LoVo (cell line): Measurements from ENCODE around the gene PTPRC.

Experiments used
- DNase-seq: peaks from one replicate; pipeline ENCODE4 v3.0.0-alpha.2; 2016; ENCODE audit warnings: low spot score

The PTPRC gene

DNA sequence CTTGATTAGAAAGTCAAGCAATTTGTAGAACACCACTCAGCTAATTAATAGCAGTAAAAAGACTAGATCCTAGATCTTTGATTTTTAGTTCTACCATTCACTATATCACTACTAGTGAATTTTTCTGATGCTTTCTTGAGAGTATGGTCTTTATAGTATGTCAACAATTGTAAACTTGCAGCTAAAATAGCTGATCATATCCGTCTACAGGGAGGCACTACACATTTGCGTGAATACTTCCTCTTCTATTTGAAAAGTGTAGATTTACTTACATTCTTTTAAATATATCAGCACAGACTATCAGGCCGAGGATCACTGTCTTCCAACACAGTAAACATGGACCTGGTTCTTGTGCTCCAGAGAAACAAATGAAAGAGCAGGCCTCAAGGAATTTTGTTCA, 18.6 kb upstream of the PTPRC start:
- DNase-seq = no peak

DNA sequence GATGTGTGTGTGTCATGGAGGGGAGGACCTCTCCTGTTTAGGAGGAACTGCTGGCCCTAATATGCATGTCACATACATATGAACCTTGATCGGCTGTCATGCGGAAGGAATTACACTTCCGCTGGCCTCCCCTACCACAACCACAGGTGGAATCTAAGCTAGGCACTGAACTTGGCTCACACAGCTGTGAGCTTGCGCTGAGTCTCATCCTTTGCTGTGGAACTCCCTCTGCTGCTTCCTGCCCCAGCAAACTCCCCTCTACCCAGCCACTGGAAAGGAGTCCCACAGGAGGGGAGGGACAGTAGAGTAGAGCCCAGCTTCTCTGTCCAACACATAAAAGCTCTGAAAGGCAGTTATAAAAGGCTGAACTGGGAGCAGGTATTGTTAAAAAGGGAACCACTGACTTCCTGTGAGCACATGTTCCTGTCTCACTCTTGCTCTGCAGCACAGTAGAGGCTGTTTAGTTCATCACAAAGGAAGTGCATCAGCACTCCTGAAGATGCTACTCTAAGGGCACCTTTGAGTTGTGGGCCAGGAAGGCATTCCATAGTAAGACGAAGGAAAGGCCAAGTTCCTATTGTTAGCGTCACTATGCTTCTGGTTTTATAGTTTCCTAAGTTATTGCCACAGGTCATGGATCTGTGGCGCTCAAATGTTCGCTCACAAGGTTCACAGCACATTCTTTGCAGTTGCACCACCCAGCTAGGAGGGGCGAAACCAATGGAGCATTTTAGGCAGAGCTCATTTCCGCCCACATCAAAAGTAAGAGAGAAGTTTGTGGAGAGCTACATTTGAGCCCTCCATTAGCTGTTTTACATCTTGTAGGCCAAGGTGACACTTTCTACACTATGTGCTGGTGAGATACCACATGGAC, 17.7 kb upstream of the PTPRC start:
- DNase-seq = no peak

DNA sequence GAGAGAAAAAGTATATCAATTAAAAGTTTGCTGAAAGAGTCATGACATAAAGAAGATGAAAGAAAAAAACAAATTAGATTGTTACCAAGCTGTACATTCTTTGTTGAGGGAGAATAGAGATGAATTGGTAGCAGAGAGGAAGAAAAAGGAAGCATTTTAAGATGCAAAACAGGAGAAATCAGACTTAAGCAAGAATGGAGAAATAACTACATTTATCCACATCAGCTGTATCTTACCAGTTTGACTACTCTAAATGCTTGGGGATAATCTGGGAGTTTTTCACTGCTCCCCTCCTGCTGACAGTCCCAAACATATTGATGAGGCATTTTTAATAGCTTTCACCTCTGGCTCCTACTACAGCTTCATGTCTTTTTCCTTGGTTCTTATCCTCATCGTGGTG, 16.8 kb upstream of the PTPRC start:
- no peak for DNase-seq

DNA sequence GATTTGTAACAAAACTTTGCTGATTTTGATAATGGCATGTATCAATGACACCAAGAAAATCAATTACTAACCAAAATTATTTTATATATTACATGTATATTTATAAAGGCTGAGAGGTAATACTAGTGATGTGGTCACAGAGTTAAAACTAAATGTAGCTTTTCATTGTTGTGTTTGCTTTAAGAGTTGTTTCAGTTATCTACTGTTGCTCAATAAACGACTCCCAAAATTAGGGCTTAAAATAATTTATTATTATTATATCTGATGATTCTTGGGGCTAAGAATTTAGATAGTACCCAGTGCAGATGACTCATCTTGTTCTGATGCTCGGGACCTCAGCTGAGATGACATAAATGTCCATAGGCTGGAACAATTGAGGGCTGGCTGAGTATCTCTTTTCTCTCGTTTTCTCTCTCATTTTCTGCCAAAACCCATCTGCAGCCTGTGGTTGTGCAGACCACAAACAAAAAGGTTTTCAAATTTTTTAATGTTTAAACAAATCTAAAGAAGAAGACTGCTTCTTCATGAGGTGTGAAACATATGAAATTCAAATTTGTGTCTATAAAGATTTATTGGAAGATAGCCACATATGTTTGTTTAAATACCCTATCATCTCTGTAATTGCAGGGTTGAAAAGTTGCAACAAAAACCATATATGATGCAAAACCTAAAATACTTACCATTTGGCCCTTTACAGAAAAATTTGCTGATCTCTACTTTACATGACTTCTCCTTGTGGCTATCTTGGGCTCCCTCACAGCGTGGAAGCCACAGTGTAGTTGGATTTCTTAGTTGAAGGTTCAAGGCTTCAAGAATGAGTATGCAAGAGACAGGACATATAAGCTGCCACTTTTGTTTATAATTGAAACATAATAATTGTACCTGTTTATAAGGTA, 14.8 kb upstream of the PTPRC start:
- no peak for DNase-seq

DNA sequence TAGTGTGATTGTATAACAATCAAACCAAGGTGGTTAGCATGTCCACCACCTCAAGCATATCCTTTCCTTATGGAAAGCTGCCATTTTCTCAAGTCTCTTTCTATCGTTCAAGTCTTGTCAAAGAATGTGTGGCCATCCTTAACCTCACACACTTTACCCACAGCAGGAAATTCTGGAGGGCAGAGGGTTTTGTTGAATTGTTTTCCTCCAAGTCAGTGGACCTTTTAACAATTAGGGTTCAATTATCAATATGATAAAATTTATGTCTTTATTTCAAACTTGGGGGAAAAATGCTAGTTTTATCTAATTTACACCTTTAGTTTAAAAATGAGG, 14.2 kb upstream of the PTPRC start:
- no peak for DNase-seq

DNA sequence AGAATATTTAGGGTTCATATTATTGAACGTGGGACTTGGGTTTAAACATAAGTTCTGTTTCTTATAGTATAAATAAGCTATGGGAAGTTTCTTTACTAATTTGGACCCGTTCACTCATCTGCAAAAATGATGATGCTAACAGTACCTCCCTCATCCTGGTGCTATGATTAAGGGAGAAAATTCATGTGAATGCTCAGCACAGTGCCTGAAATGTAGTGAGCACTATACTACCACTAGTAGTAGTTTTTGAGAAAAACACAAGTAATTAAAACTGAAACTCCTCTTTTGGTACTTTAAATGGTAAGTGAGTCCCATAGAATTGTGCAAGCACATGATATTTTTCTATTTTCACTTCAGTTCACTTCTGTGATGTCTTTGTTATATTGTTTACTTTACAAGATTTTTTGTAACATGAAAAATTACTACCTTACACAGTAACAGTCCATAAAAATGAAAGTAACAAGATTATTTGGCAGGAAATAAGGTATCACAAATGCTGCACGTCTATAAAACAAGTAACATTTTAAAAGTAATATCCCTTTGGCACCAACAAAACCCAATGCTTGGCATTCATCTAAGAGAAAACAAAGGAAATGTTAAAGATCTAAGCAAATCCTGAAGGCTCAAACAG, 11.3 kb upstream of the PTPRC start:
- DNase-seq = no peak

DNA sequence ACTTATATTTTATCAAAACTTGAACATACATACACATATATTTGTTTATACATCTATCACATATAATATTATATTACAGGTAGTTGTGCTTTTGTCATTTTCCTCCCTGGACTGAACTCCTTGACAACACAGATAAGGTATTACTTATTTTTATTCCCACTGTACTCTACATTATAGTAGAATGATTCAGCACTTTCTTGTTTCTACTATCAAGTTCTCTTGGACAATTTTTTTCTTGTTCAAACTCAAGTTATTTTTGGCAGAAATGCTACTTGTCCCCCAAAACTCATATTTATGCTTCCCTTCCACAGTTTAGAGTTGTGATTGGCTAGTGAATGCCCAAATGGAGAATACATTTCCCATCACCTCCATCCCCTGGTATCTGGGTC, 10.8 kb upstream of the PTPRC start:
- DNase-seq = no peak

DNA sequence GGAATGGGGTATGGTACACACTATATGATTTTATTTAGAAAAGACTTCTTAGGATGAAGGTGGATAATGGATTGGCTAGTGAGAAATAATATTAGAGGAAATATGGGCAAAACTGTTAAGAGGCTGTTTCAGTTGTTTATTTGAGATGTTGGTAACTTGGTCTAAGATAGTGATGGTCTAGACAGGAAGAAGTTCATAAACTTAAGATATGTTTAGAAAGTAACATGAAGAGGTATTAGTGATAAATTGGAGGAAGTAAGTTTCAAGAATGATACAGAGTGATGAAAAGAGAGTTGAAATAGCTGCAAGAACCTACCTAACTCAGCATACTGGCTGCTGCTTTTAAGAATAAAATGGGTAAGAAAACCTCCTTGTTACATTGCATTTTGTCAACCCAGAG, 9.2 kb upstream of the PTPRC start:
- no peak for DNase-seq

DNA sequence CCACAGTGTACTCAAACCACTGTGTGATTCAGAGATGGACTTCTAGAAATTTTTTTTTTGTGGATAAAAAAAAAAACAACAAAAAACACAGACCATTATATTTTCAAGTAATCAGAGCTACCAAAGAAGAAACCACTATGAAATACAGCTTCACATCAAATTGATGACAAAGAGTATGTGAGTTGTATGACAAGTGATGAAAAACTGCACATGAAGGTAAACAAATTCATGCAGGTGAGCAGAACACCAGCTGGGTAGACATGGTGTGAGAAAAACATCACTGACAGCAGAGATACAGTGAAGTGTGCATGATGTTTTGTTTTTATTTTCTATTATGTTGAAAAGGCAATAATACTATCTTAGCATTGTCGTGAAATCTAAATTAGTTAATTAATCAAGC, 8.0 kb upstream of the PTPRC start:
- no peak for DNase-seq

DNA sequence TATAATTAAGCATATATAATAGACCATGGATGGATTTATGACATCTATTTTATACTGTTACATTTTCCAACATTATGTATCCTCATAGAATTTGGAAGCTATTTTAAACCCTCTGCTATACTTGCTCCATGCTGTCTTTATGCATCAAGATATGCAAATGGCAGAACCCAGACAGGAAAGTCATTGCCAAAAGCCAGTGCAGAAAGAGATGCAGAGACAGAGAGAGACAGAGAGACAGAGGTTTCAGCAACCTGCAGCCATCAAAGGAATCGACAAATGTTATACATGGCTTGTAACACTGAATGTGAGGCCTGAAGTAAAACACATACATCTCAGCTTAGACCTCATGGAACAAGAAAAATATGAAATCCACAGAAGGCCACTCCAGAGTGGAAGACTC, 7.5 kb upstream of the PTPRC start:
- no peak for DNase-seq

DNA sequence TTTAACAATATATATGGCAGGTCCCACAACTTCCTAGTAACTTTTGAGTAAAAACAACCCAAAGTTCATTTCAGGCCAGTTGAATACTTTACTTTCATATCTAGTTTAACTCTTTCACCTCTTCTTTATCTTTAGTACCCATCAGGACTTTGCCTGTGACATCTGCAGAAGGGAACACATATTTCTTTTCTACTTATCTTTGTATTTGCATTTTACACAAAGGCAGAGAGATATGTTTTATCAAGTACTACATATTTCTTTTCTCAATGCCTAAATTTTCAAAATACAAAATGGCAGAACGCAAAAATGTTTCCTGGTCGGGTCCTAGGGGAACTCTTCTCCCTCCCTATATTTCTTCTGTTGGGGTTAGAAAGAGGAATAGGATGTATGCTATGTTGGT, 6.8 kb upstream of the PTPRC start:
- no peak for DNase-seq

DNA sequence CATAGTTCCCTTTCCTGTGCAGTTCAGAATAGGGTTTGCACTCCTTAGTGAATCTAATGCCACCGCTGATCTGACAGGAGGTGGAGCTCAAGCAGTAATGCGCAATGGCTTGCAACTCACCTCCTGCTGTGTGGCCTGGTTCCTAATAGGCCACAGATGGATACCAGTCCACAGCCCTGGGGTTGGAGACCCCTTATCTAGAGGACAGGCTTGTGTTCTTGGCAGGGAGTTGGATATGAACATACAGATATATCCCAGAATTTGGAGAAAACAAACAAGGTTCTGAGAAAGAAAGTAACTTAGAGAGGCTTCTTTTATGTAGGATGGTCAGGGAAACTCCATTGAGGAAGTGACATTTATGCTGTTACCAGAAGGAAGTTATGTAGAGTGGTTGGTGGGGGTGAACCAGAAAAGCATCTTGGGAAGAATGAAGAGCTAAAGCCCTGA, 5.1 kb upstream of the PTPRC start:
- DNase-seq = no peak

DNA sequence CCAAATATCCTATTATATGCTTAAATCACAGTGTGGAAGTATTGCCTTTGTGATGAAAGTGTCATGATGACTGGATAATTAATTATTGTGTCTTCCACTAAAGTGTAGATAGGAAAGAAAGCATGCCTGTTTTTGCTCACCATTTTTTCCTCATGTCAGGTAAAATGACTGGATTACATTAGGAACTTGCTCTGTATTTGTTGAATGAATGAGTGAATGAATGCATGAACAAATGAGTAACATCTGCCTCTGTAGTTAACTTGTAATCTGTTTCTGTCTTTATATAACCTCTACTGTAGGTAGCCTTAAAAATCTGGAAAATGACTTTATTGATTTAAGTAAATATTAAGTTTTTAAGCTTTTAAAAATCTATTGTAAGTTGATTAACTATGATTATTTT, 2.9 kb upstream of the PTPRC start:
- DNase-seq = no peak

DNA sequence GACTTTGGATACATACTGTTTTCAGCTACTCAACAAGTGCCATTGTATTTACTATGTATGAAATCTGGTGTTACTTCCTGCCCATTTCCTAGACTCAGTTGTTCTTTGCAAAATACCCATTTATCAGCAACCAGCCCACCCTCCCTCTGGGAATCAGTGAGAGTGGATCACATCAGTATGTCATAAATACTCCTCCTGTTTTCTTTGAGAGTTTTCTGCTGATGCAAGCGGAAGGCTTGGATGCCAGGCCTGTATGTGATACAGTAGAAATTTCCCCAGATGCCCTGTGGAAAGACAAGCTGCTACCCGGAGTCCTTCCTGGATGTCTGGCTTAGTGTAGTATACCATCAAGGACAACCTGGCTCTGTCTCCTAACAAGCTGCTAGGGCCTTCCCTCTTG, 2.4 kb upstream of the PTPRC start:
- DNase-seq = no peak

DNA sequence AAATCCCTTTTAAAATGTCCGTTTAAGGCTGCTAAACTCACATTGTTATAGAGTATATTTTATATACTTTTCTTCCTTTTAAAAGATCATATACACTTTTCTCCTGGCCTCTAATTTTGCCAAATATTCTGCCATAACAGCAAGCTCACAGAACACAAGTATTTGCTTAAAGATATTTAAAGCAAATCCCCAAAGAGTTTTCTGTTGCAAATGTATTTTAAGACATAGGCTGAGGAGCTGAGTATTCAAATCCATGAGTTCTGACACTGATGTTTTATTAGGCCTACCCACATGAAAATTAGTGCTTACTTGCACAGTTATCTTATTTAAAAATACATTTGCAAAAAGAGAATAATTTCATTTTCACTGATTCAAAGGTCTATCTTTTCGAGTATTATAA, 1.7 kb upstream of the PTPRC start:
- no peak for DNase-seq

DNA sequence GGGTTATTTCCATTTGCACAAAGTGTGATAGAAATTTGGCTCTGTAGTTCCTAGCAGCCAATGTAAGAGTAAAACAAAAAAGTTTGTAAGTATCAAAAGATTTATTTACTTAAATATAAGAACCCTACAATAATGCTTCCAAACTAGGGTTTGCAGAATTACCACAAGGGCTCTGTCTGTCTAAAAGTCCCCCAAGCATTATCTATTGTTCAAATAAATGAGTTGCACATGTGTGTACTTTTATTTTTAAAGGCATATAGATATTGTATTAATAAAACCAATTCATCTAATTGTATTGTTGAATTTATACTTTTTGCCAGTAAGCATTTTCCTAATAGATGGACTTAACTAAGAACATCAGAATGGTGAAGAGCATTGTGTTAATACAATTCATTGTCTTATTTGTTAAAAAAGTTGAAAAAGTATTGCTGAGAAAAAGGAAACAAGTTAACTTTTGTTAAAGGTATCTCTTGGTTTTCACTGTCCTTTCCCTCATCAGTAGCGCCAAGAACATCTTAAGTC, 863 bp upstream of the PTPRC start:
- DNase-seq = no peak

DNA sequence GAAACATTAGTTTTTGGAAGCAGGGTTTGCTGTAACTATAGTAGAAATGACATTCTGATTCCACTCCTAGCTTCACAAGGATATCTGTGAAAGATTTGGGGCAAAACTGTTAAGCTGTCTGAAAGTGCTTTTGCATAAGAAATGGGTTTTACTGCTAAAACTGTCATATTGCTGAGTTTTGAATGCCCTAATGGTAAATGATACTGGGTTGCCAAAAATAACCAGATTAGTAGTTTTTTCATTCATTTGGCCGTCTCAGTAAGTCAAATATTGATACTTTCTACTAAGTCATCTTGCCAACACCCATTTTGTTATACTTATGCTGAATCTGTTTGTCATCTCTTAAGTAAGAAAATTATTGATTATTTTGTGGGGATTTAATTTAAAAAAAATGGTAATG, 399 bp upstream of the PTPRC start:
- DNase-seq = no peak

DNA sequence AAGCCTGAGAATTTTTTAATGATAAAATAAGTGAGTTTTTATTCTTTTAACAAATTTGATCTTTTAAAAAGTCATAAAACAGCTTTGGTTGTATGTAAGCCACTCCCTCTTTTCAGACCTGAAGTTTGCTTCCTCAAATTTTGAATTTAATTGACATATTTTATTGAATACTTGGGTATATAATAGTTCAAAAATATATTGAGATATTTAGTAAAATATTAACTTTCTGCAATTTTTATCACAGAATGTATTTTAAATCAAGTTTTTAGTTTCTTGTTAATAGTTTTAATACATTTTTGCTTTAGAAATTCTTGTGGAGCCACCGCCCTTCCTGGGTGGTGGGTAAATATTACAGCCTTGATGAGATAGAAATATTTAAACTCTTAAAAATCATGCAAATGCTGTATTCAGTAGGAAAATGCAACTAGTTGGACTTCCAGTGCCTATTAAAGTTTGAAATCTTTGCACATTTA, 867 bp downstream of the PTPRC start:
- DNase-seq = no peak

DNA sequence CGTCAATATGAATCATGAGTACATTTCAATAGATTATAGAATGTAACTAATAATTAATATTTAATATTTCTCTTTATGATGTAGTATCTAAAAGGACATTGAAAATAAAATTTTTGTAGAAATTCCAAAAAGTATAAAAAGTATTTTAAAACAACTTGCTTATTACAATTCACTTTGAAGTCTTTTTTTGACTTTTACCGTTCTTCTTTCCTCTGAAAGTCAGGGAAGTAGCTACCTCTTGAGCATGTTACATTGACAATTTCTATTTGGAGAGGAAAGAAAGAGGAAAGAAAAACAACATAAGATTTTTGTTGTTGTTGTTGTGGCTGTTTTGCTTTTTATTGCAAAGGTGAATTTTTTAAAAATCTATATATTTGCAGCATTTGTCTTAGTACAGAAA, 1.3 kb downstream of the PTPRC start:
- DNase-seq = no peak

DNA sequence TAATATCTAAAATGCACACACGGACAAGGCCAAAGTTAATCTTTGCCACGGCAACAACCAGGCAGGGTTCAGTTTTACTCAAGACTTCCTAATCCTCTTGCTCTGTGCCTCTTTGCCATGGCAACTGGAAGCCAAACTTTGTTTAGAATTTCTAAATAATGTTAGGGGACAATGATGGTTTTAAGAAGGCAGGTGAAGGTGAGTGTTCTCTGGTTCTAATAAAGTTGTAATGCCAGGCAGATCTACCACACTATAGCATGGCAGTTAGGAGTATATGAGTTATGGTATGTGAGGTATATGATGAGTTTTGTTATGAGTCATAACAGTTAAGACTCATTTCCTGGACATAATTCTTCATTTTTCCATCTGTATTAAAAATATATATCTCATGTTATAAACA, 2.7 kb downstream of the PTPRC start:
- no peak for DNase-seq

DNA sequence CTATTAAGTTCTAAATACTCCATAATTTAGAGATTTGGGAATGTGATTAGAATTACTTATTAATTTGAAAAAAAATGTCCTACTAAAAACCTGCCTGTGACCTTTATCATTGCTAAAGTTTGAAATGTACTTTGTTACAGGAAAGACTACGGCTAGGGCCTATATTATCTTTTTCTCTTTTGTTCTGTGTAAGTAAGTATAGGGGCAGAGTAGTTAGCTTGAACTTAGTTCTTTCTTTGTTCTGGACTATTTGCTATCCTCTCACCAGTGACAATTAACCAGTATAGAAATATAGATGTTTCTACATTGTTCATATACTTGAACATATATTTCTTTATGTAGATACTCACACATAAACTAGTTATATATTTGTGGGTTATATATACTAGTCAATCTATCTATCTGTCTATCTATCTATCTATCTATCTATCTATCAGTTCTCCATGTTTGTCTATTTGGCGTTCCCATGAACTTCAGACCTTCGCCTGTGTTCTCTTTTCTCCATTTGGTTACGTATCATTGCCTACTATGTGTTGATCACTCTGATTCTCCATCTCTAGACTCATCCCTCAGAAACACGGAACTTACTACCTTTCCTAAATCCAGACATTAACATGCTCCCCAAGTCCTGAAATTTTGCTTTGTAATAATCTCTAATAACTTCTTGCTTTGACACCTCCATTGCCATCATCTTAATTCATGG, 3.3 kb downstream of the PTPRC start:
- DNase-seq = no peak

DNA sequence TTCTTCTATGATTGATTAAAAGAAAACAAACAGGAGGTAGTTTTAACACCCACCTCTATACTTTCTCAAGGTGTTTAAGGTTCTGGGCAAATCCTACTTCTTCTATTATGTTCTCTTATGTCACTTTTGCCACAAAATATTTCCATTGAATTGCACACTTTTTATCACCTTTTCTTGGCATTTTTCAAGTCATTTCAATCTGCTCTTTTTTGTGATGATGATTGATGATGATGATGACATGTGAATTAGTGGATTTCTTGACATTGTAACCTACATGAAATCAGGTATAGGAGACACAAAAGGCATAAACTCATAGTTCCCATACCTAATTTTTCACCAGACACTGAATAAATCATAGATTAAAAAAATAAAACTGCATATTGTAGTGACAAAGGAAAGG, 4.1 kb downstream of the PTPRC start:
- DNase-seq = no peak
